ENCODE data around the gene XPO6. TPM values are rescaled to one million over a fixed set of nuclear protein-coding genes. Genes with fewer than 3 reads are reported as not detected.

XPO6 gene
- total RNA-seq, 1 donor from 2014 or later, result 232 TPM

DNA sequence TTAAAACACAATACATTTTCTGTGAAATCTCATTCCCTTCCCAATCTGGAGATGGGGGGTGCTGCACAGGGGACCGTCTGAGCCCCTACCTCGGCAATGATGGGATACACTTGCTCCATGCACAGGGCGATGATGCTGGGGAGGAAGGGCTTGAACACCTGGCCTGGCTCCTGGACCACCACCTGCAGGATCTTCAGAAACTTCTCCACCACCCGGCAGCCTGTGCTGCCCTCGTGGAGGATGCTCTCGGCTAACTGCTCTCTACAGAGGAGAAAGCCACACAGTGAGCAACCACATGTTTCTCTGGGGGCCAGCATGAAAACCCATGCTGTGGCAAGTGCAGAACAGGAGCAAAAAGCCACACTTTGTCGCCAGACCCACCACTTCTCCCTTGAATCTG is 105.8 kb downstream of the XPO6 start:
- Mint-ChIP-seq H3K27ac (ENCODE audit: unreplicated experiment) (no peak overlapping the region), H3K9me3 (ENCODE audit: unreplicated experiment) (peaks cover 2% of the 10 kb centered on the region), H3K36me3 (ENCODE audit: unreplicated experiment) (no peaks in the 10 kb centered on the region), H3K4me3 (ENCODE audit: unreplicated experiment) (no peak overlapping the region), H3K4me1 (ENCODE audit: low read depth, unreplicated experiment) (no peaks in the 10 kb centered on the region), H3K27me3 (ENCODE audit: unreplicated experiment) (no peaks in the 10 kb centered on the region)
- TF ChIP-seq, protein P1, sequence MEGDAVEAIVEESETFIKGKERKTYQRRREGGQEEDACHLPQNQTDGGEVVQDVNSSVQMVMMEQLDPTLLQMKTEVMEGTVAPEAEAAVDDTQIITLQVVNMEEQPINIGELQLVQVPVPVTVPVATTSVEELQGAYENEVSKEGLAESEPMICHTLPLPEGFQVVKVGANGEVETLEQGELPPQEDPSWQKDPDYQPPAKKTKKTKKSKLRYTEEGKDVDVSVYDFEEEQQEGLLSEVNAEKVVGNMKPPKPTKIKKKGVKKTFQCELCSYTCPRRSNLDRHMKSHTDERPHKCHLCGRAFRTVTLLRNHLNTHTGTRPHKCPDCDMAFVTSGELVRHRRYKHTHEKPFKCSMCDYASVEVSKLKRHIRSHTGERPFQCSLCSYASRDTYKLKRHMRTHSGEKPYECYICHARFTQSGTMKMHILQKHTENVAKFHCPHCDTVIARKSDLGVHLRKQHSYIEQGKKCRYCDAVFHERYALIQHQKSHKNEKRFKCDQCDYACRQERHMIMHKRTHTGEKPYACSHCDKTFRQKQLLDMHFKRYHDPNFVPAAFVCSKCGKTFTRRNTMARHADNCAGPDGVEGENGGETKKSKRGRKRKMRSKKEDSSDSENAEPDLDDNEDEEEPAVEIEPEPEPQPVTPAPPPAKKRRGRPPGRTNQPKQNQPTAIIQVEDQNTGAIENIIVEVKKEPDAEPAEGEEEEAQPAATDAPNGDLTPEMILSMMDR (IDR thresholded peaks at IDR 0.05; ENCODE audit: partially characterized antibody, unreplicated experiment), result no peak
- no peak for DNase-seq

DNA sequence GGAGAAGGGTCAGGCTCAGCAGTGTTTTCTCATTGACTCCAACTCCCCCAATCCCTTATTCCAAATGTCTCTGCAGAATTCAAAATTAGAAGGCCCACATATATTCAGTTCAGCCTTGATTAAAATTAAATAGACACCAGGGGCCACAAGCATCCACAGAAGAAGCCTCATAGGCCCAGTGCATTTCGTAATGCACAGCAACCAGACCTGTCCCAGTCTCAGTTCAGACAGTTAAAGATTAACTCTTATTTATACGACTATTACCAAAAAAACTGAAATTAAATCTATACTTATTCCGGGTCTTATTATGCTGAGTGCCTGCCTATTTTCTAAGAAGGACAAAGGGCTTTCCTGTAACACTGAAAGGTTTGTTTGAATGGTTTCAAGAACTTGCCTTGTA is 106.5 kb downstream of the XPO6 start:
- no peak for DNase-seq
- Mint-ChIP-seq H3K36me3 (ENCODE audit: unreplicated experiment) (peaks cover 2% of the 10 kb centered on the region), H3K4me3 (ENCODE audit: unreplicated experiment) (no peak overlapping the region), H3K27ac (ENCODE audit: unreplicated experiment) (no peak overlapping the region), H3K9me3 (ENCODE audit: unreplicated experiment) (peaks cover 2% of the 10 kb centered on the region), H3K27me3 (ENCODE audit: unreplicated experiment) (no peaks in the 10 kb centered on the region), H3K4me1 (ENCODE audit: low read depth, unreplicated experiment) (no peaks in the 10 kb centered on the region)
- TF ChIP-seq, protein P1 (IDR thresholded peaks at IDR 0.05; ENCODE audit: partially characterized antibody, unreplicated experiment), result no peak

DNA sequence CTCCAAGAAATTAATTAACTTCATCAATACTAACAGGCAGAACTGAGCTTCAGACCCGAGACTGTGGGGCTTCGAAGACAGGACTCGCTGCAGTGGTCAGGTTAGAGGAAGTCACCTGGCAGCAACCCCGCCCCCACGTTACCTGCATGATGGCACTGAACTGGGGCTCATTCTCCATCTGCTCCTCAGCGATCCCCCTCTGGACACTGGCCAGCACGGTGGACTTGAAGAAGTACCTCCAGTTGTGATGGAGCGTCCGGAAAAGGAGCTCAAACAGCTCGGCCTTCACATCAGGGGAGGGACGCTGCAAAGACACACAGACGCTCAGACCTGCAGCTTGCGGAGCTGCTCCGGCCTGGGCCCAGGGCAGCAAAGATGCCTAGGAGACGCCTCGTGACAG is 107.4 kb downstream of the XPO6 start:
- no peaks in the 10 kb centered on the region for H3K4me1 Mint-ChIP-seq (ENCODE audit: low read depth, unreplicated experiment)
- TF ChIP-seq, protein P1 (IDR thresholded peaks at IDR 0.05; ENCODE audit: partially characterized antibody, unreplicated experiment), result no peak
- no peak for DNase-seq
- H3K36me3 Mint-ChIP-seq (ENCODE audit: unreplicated experiment), result peaks cover 5% of the 10 kb centered on the region
- H3K27me3 Mint-ChIP-seq (ENCODE audit: unreplicated experiment), result no peaks in the 10 kb centered on the region
- H3K4me3 Mint-ChIP-seq (ENCODE audit: unreplicated experiment), result no peak overlapping the region
- no peak overlapping the region for H3K27ac Mint-ChIP-seq (ENCODE audit: unreplicated experiment)
- H3K9me3 Mint-ChIP-seq (ENCODE audit: unreplicated experiment), result peaks cover 2% of the 10 kb centered on the region

DNA sequence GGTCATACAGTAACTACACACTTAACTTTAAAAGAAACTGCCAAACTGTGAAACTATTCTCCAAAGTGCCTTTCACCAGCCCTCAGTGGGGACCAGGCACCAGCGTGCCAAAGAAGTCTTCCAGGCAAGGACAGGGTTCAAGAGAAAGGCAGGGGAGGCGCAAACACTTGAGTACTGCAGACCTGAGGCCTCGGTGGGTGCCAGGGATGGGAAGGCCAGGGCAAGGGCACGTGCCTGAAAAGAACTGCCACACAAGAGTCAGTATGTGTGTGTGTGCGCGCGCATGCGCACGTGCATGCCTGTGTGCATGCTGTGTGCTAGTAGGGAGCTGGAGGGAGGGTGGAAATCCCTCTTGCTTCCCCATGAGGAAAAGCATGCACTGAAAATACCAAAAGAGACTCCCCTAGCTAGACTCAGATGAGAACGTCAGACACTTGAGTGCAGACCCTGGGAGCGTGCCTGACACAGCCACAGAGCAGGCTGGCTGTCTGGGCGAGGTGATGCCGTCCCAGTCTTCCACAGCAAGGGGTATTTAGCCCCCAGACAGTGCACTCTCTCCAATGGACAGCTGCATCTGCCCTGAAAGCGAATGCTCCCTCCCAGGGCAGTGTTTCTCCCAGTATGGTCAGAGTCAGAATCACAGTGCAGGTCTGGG is 108.1 kb downstream of the XPO6 start:
- Mint-ChIP-seq H3K4me3 (ENCODE audit: unreplicated experiment) (no peak overlapping the region), H3K4me1 (ENCODE audit: low read depth, unreplicated experiment) (no peaks in the 10 kb centered on the region), H3K27me3 (ENCODE audit: unreplicated experiment) (no peaks in the 10 kb centered on the region), H3K36me3 (ENCODE audit: unreplicated experiment) (peaks cover 5% of the 10 kb centered on the region), H3K27ac (ENCODE audit: unreplicated experiment) (no peak overlapping the region), H3K9me3 (ENCODE audit: unreplicated experiment) (peaks cover 2% of the 10 kb centered on the region)
- no peak for DNase-seq
- TF ChIP-seq, protein P1 (IDR thresholded peaks at IDR 0.05; ENCODE audit: partially characterized antibody, unreplicated experiment), result no peak

DNA sequence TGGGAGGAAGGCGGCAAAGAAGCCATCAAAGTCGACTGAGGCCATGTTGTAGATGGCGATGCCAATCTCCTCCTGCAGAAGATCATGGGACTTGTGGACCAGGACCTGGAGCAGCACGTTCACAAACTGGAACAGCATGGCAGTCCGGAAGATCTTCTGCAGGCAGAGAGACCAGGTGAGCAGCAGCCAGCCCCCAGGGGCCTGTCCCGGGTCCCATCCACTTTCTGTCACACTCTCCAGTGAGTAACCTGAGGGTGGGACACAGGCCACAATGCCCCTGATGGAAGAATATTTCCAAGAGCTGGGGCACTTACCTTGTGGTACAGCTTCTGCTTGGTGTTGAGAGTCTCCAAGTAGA is 110.3 kb downstream of the XPO6 start:
- no peak overlapping the region for H3K27ac Mint-ChIP-seq (ENCODE audit: unreplicated experiment)
- H3K4me1 Mint-ChIP-seq (ENCODE audit: low read depth, unreplicated experiment), result no peaks in the 10 kb centered on the region
- H3K9me3 Mint-ChIP-seq (ENCODE audit: unreplicated experiment), result peaks cover 7% of the 10 kb centered on the region
- H3K27me3 Mint-ChIP-seq (ENCODE audit: unreplicated experiment), result peaks cover 2% of the 10 kb centered on the region
- no peak overlapping the region for H3K4me3 Mint-ChIP-seq (ENCODE audit: unreplicated experiment)
- peaks cover 5% of the 10 kb centered on the region for H3K36me3 Mint-ChIP-seq (ENCODE audit: unreplicated experiment)
- no peak for DNase-seq
- TF ChIP-seq, protein P1 (IDR thresholded peaks at IDR 0.05; ENCODE audit: partially characterized antibody, unreplicated experiment), result no peak
